Fibroblast of skin of right biceps (primary cell): Measurements from ENCODE around the gene MED26.

Experiments
- DNase-seq: peaks from one replicate; pipeline ENCODE4 v3.0.0-alpha.2; 2013

MED26 gene

DNA sequence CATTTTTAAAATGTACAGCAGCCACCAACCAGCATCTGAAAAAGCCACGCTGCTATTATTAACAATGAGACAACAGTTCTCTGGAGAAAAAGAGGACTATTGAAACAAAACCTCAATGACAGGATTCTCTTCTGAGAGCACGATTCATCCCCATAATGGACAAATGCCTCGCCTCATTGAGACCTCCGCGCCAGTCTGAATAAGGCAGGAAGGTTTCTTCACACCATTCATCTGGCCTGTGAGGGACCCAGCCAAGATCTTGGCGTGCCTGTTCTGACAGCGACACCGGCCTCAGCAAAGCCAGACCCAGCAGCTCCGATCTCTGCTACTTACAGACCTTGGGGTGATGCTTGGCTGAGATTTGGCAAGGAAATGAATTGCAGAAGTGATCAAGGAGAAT lies 17.1 kb upstream of the MED26 start:
- no peak for DNase-seq

DNA sequence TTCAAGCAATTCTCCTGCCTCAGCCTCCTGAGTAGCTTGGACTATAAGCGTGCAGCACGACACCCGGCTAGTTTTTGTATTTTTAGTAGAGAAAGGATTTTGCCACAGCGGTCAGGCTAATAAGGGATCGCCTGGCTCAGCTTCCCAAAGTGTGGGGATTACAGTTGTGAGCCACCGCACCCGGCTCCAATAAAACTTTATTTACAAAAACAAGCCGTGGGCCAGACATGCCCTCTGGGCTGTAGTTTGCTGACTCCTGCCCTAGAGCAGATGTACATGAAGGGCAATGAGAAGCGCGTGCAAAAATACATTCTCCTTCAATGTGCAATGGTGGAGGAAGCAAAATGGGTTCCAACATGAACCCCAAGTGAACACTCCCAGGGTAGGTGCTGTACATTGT lies 13.7 kb upstream of the MED26 start:
- DNase-seq, result no peak

DNA sequence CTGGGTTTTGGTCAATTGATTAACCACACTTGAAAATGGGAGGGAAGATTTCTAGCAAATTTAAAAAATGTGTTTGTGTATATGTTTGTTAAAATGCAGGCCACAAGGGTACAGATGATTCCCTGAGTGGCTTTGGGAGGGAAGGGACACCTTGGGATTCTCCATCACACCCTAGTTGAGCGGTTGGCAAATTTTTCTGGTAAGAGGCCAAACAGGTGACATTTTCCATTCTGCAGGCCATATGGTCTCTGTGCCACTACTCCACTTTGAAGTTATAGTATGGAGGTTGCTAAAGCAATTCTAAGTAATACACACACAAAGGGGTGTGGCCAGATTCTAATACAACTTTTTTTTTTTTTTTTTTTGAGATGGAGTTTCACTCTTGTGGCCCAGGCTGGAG lies 12.9 kb upstream of the MED26 start:
- no peak for DNase-seq

DNA sequence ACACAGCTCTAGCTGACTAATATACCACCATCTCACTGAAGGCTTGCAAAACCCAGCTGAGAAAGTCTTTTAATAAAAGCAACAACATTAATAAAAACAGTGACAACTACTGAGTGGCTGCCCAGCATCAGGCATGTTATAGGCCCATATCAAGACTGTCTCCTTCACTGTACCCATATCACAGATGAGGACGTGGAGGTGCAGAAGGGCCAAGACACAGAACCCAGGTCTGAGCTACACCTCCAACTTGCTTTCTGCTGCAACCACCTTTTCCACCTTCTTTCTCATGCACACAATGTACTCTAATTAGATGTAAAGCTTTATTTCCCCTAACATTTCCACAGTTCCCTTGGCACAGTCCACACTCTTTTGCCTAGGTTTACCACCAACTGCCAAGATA lies 10.7 kb upstream of the MED26 start:
- no peak for DNase-seq

DNA sequence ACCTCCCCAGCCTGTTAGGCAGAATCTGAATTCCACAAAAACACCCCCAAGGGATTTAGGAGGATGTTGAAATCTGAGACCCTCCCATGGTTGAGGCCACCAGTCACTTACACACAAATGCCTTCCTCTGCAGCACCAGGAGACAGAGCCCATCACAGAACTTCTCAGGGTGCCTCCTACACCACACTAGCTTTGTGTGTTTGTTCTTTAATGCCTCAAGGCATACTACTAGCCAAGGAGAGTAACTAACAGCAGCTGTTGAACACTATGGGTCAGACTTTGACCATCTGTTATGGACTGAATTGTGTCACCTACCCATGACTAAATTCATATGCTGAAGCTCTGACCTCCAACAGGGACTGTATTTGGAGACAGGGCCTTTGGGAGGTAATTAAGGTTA lies 9.5 kb upstream of the MED26 start:
- DNase-seq, result no peak

- no peak for DNase-seq
Measured at GRCh38 chr19:16631465-16631864, 3.5 kb upstream of the MED26 start.

GRCh38 chr19:16628984-16629691 lies 1.1 kb upstream of the MED26 start:
- DNase-seq, result peak; percentile 44

- DNase-seq, result no peak
Measured at GRCh38 chr19:16627928-16628182, 149 bp downstream of the MED26 start.

DNA sequence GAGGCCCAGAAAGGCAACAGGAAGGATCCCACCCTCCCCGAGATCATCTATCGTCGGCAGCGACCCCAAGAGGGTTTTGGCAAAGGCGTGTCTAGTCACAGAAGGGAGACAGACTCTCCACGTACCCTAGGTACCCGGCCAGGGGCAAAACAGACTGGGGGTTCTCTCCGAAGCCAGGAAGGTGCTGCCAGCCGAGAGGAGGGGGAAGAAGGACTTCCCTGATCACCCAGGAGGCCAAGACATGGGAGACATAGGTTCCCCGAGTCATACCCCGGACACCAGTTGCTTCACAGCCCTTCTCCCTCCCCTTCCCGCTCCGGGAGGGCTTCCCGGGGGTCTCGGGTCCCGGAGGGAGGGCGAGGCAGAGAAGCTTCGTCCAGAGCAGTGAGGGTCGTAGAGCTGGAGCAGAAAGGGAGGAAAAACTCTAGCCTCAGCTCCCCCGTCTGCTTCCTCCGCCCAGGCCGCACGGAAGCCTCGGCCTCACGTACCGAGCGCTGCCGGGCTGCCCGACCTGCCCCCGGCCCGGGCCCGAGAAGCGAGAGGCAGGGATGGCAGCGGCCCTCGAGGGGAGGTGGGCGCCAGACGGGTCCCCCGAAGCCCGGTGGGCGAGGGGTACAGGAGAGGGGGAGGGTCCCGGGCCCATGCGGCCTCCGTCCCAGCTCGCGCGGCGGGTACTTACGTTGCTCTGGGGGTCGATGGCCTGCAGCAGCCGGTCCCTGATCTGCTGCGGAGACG lies 644 bp downstream of the MED26 start:
- DNase-seq, result no peak

GRCh38 chr19:16626796-16627192 lies 1.2 kb downstream of the MED26 start:
- no peak for DNase-seq

GRCh38 chr19:16625163-16625958 lies 2.6 kb downstream of the MED26 start:
- DNase-seq, result no peak

- DNase-seq, result no peak
Measured at GRCh38 chr19:16624236-16624635, 3.8 kb downstream of the MED26 start.

GRCh38 chr19:16623576-16623975 lies 4.4 kb downstream of the MED26 start:
- no peak for DNase-seq

DNA sequence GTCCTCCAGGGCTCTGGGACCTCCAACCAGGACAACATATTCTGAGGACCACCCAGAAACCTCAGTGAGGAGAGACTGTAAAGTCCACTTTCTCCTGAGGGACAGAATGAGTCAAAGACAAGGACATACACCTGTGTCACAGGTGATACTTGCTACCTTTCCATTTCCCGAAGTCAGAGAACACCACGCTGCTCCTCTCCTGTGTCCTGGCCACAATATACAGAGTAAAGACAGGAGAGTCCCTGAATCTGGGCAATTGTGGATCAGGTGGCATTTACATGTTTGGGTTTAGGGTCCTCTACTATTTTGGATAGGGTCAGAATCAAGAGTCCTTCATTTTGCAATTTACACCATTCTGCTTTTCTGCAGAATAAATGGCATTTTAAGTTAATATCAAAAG lies 4.9 kb downstream of the MED26 start:
- no peak for DNase-seq

DNA sequence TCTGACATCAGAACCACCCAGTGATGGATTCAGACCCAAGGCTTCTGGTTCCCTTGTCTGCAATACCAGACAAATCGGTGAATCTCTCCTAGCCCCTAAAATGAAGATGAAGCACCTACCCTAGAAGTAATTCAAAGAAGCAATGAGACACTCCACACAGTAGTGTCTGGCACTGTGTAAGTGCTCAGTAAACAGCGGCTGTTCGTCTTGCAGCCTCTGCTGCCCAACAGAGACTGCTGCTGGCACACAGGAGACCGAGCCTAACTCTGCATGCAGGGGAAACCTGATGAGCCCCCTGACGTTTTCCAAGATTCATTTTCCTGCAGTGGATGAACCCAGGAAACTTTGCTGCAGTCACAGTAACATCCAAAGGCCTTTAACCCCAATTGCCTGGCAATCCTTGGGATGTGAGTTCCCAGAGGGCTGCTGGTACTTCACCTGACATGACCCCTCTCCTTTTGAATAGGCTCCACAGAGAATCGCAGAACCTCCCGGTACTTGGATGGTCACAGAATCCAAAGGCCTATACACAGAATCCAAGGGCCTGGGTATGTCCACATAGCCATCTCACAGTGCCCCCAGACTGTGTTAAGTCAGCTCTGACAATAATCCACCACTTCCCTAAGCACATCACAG lies 6.7 kb downstream of the MED26 start:
- DNase-seq, result no peak

DNA sequence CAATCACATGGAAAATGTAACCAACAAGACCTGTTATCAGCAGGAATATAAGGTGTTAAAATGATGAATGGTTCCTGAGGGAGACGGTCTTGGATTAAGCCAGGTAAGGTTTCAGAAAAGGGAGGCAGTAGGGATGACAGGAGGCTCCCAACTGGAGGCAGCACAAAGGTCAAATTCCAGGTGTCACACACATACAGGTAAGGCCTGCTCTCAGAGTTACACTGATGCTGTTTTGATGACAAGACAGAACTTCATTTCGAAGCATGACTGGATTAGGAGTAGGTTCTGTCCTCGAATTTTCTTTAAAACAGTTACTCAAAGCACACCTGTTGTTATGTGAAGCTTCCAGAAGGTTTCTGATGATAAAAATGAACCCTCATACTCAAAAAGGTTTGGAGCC lies 7.4 kb downstream of the MED26 start:
- no peak for DNase-seq

DNA sequence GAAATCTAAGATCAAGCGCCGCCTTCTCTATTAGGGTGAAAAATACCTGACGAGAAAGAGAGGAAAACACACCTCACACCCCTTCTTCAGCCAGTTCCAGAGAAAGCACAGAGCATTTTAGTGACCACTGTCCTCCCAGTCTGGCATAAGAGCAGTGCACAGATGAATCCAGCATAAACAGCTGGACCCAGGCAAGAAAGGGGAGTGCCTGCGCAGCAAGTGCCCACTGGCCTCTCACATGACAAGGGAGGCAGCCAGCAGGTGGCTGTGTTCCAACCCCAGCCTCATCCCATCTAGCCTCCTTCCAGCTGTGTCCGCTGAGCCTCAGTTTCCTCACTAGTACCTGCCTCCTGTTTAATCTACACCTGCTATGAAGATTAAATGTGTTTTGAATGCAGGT lies 8.0 kb downstream of the MED26 start:
- DNase-seq, result no peak

GRCh38 chr19:16619457-16619856 lies 8.5 kb downstream of the MED26 start:
- DNase-seq, result no peak

GRCh38 chr19:16618248-16618647 lies 9.8 kb downstream of the MED26 start:
- DNase-seq, result no peak

GRCh38 chr19:16615808-16616207 lies 12.2 kb downstream of the MED26 start:
- no peak for DNase-seq

DNA sequence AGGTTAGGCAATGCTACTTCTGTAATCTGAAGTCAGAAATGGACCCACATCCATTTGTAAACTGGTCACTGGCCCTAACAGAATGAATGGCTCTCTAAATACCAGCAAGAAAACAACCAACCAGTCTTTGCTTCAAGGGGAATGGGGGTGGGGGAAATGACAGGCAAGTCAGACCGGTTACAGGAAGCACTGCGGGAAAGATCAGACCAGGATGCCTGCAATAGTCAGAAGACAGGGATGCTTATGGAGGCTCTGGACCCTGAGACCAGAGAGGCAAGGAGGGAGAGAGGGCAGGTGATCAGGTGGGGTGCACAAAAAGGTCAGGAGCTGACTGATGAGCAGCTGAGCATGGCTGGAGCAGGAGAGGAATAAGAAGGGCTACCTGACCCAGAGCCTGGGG lies 13.1 kb downstream of the MED26 start:
- no peak for DNase-seq

- DNase-seq, result no peak
Measured at GRCh38 chr19:16613841-16614240, 14.2 kb downstream of the MED26 start.

DNA sequence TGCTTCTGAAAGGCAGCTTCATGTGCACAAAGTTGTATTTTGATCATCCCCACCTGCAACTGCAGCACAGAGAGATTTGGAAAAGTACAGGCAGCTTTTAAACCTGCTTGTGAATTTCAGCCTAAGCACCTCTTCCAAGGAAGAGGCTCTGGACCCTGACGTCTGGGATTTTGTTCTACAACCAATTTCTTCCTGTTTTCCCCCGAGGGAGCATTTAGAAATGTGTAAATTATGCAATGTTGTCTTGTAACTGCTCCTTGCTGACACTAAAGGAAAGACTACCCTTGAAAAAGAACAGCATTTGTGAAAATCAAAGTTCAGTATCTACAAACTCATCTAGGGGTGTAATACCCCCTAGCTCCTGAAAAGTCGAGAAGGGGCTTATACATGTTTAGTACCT lies 15.4 kb downstream of the MED26 start:
- no peak for DNase-seq

- DNase-seq, result no peak
Measured at GRCh38 chr19:16611121-16611520, 16.9 kb downstream of the MED26 start.
